Measurements from ENCODE around the gene BIN1.
"Not testable (repeated sequence)": the region's sequence is repeated elsewhere in the genome, so short reads cannot be mapped to it uniquely, and the experiment has no call there.

Gene BIN1

DNA sequence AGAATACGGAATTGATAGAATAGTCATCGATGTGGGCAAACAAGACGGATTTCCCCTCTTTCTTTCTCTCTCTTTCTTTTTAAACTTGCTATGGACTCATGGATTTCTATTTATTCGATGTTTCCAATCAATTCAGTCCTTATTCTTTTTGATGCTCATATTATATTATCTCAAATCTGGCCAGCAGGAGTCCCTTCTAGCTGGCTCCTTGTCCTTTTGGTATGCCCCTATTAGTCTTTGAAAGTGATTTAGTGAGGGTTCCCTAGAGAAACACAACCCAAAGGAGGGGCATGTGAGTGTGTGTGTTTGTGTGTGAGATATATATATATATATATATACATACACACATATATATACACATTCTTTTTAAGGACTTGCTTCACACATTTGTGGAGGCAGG is 23.5 kb upstream of the BIN1 start:
- no peak for DNase-seq

- DNase-seq: no peak
Measured at GRCh38 chr2:127129937-127130336, 23.0 kb upstream of the BIN1 start.

DNA sequence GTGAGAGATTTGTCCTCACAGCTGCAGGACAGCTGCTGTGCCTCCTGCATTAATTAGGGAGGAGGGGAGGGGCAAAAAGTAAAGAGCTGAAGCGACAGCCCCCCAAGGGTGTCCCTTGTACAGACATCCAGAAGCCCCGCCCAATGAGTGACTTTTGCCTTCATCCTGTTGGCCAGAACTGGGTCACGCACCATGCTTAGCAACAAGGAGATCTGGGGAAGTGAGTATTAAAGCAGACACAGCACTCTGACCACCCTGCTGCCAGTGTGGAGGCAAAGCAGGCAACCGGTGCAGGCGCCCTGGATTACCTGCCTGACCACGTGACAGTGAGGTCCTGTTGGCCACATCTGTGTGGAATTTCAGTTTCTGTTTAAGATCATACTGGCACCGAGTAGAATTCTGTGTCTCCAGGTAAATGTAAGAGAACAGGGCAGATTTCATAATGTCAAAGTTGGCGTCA is 21.5 kb upstream of the BIN1 start:
- peak; percentile 64 for DNase-seq

GRCh38 chr2:127125821-127126220 is 18.9 kb upstream of the BIN1 start:
- no peak for DNase-seq

- no peak for DNase-seq
Measured at GRCh38 chr2:127124426-127124825, 17.5 kb upstream of the BIN1 start.

DNA sequence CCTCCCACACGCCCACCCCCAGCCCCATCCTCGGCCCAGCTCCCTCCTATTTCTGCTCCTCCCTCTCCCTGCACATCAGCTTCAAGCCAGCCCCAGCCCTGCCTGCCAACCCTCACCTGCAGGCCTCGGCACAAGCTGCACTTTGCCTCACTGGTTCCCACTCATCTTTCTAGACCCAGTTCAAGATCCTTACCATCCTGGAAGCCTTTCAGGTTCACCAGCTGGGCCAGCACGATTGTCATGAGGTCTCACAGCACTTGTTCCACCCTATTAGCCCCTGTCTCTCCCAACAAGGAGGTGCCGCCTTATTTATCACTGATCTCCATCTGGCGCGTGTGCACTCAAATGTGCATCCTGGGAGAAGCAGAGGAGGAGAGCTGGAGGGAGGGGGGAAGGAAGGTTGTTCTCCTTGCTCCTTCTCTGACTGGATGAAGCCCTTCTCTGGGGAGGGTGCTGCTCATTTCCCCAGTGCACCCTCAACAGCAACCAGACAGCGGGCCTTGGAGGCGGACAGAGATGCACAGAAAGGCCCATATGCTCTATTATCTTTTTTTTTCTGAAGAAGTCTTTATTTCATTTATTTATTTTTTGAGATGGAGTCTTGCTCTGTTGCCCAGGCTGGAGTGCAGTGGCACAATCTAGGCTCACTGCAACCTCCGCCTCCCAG is 15.5 kb upstream of the BIN1 start:
- DNase-seq: no peak

GRCh38 chr2:127121776-127122176 is 14.8 kb upstream of the BIN1 start:
- DNase-seq: no peak

- DNase-seq: no peak
Measured at GRCh38 chr2:127121353-127121752, 14.4 kb upstream of the BIN1 start.

DNA sequence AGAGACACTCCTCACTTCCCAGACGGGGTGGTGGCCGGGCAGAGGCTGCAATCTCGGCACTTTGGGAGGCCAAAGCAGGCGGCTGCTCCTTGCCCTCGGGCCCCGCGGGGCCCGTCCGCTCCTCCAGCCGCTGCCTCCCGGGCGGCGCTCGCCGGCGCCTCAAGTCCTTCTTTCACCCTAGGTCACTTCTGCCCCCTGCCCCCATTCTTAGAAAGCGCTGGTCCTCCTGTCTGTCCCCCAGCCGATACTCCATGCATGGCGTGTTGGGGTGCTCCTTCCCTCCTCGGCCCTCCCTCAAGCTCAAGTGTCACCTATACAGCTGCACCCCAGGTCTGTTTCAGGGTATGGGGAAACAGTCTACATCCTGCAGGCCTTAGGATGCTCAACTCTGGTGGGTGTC is 13.5 kb upstream of the BIN1 start:
- not testable (repeated sequence) for DNase-seq

DNA sequence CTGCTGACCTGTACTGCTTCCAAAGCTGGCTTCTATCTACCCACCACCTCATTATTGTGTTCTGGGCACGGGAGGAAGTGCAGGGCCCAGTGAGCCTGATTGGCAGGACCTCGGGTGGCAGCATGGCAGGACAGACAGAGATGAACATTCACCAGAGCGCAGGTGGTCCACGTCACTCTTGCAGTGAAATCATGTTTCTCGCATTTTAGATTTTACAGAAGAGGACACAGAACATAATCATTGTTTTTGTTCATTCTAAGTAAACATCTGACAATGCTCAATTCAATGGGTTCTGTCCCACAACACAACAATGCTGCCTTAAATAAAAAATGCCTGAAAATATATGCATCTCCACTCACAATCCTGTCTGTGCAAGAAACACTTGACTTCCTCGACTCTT is 11.5 kb upstream of the BIN1 start:
- no peak for DNase-seq

GRCh38 chr2:127118038-127118437 is 11.1 kb upstream of the BIN1 start:
- no peak for DNase-seq

- no peak for DNase-seq
Measured at GRCh38 chr2:127117603-127118002, 10.6 kb upstream of the BIN1 start.

DNA sequence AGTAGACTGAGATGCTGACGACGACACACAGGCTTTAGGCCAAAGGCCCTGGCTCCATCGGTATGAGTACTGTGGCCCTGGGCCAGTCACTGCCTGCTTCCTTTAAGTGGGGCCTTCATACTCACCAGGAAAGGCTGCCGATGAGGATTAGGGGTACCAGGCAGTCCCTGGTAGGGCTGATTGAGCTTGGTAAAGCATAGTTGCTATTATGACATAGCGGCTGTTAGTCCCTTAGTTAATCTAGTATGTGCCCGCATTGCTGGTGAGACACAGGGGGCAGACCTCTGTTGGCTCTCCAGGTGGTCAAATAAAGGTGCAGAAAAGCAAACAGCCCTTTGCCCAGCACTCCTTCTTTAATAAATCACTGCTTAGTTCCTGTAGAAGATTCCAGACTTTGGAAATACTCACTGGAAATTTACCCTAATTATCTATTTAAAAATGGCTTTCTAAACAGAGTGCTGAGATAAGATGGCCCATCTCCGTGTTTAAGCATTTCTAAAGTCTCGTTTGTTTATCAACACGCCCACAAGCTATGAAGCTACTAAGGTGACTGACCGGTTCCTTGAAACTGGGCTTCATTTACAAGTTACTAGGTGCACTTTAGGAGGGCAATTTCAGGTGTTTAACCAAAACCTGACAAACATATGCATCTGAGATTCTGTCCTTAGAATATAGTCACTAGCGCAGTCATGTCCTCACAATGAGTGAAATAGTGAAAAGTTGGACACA is 8.7 kb upstream of the BIN1 start:
- no peak for DNase-seq

DNA sequence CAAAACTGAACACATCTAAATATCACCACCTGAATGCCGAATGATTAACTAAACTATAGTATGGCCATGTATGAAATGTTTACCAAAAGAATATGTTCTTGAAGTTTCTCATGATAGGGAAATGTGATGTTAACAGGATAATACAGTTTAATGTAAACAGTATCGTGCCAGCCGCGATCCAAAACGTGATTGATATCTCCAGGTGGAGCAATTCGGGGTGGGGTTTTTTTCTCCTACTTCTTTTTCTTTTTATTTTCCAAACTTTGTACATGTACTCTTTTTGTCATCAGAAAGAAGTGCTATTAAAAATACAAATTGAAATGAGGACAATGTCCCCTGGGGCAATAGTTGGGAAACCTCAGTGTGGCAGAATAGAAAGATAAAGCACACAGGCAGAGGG is 4.0 kb upstream of the BIN1 start:
- no peak for DNase-seq

DNA sequence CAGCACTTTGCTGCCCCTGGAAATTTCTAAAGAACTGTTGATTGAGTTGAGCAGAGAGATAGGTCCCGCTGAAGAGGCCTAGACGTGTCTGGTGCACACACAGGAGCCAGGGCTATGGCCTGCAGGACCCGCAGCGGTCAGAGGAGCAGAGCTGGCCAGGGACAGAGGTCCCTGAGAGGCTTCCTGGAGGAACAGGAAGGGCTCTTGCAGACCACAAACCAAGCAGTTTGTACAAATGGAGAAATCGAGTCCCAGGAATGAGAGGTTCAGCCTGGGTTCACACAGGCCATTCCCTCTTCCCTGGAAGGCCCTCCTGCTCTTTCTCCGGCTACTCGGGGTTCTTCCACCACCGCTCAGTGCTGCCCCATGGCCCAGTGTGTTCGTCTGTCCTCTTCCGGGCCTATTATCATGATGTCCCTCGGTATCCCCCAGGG is 1.2 kb upstream of the BIN1 start:
- DNase-seq: no peak

GRCh38 chr2:127107622-127107999 is 657 bp upstream of the BIN1 start:
- DNase-seq: peak; percentile 44

DNA sequence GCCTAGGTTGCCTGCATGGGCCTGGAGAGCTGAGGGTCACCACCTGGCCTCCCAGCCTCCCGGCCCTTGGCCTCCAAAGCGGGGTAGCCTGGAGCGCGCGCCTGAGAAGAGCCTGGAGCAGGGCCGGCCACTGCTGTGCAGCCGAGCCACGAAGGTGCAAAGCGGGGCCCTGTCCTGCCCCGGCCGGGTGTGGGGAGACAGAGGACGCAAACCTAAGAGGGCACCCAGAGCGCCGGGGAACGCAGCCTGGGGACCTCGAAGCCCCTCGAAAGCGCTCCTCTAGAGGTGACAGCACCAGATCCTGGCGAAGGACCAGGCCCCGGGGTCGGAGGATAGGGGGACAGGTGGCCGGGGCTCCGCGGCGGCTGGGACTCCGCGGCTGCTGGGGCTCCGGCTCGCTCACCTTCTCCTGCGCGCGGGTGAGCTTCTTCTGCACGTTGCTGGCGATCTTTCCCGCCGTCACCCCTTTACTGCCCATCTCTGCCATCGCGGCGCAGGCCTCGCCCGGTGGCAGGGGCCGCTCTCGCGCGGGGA is 430 bp downstream of the BIN1 start:
- DNase-seq: no peak

- DNase-seq: no peak
Measured at GRCh38 chr2:127105656-127106456, 1.1 kb downstream of the BIN1 start.

GRCh38 chr2:127104881-127105655 is 1.9 kb downstream of the BIN1 start:
- DNase-seq: no peak

GRCh38 chr2:127104166-127104660 is 2.7 kb downstream of the BIN1 start:
- DNase-seq: no peak

- DNase-seq: no peak
Measured at GRCh38 chr2:127103243-127104165, 3.5 kb downstream of the BIN1 start.
